ENCODE measurements around the gene AGMO.

Gene AGMO

GRCh38 chr7:15494711-15495110 is 67.1 kb downstream of the AGMO start:
- DNase-seq, result no peak

- DNase-seq, result no peak
These were observed 70.5 kb downstream of the AGMO start for GRCh38 chr7:15491361-15491760.

GRCh38 chr7:15490291-15490690 is 71.5 kb downstream of the AGMO start:
- DNase-seq, result no peak

- DNase-seq, result no peak
These were observed 72.0 kb downstream of the AGMO start for GRCh38 chr7:15489861-15490260.

GRCh38 chr7:15489383-15489782 is 72.4 kb downstream of the AGMO start:
- no peak for DNase-seq

DNA sequence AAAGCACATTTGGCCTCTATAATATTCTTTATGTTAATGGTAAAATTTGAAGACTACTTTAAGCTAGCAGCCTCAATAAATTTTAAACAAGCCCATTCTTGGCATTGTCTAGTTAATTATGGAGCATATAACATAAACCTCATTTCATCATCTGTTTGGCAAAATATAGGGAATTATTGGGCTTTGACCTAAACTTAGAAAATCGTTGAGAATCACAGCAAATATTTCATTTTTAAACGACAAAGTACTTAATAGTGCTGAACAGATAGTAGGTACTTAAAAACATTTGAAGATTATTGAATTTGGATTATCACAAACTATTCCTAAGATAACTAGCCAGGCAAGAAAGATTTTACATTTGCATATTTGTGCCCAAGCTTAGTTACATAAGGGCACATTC is 73.4 kb downstream of the AGMO start:
- no peak for DNase-seq

GRCh38 chr7:15487896-15488295 is 73.9 kb downstream of the AGMO start:
- no peak for DNase-seq

DNA sequence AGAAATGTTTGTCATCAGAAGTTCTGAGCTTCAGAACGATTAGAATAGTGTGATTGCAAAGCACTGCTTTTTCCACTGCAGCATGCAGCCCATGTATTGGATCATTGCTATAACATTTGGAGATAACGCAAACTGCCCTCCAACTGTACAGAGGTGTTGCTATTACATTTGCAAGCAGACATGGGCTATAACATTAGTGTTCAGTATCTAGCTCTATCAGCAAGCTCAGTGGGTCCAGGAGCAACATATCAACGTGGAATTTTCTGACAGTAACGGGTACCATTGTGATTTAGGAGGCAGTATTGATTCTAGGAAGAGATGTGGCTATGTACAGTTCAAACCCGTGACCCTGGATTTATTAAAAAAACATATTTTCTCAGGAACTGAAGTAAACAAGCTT is 75.8 kb downstream of the AGMO start:
- no peak for DNase-seq

- DNase-seq, result no peak
These were observed 76.4 kb downstream of the AGMO start for GRCh38 chr7:15485431-15485830.

GRCh38 chr7:15481132-15481531 is 80.7 kb downstream of the AGMO start:
- no peak for DNase-seq

GRCh38 chr7:15478401-15478800 is 83.4 kb downstream of the AGMO start:
- no peak for DNase-seq

DNA sequence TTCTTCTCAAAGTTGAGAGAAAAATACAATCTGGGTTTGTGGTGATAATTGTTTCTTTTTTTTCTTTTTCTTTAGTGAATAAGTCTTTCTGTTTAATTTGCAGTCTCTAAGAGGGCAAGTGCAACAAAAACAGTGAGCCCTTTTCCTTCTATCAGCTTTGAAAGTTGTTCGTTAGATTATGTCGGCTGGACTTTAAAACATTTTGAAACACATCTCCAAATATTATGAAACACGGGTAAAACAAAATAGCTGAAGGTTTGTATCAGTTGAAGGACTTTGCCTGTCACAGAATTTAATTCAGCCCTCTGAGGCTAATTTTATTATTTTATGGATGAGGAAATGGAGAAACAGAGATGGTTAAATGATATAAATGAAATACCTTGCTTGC is 85.3 kb downstream of the AGMO start:
- no peak for DNase-seq

GRCh38 chr7:15475808-15476530 is 85.8 kb downstream of the AGMO start:
- no peak for DNase-seq

DNA sequence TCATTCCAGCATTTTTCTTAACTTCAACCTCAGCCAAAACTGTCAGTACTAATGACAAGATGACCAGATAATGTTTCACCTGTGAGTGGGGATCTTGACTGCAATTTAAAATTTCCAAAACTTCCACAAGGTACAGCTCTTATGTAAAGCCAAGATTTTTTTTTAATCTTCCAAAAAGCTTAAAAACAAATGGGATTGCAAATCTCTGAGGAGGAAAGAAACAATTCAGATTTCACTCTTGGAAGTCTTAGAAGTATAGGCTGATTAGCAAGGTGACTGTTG is 90.2 kb downstream of the AGMO start:
- DNase-seq, result no peak

- no peak for DNase-seq
These were observed 90.8 kb downstream of the AGMO start for GRCh38 chr7:15470825-15471668.

- no peak for DNase-seq
These were observed 97.1 kb downstream of the AGMO start for GRCh38 chr7:15464667-15465121.

DNA sequence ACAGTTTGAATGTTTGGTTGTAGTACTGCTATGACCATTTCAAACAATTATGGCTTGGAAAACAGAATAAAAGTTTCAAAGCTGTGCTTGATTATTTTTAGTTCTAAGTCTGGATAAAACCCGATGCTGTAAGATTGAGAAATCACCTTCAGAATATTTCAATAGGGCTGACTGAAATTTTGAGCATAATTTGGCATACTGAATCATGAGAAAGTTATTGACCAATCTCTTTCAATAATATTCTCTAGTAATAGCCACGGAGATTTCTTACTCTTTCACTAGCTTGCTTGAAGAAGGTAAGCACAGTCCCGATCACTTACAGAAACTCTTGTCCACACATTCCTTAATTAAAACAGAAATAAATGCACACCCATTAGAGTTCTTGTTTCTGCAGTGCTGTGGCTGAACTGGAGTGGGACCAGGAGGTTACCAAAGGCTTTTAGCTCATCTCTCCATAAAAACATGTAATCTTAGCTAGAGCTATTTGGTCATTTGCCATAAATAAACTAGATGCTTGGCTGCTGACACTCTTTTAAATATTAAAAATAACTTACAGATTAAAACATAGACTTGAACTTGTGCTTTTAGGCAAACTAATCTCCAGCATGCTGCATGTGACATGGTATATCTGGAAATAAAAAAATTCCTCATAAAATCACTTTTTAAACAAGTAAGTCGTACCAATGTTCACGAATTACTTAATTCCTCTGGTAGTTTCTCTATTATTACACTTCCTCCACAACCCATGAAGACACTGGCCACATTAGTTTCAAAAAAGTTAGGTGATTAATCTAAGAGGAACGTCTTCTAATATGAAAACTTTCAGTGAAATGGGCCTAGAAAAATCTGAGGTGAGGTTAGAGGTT is 97.8 kb downstream of the AGMO start:
- no peak for DNase-seq

GRCh38 chr7:15462721-15463389 is 99.0 kb downstream of the AGMO start:
- DNase-seq, result no peak

DNA sequence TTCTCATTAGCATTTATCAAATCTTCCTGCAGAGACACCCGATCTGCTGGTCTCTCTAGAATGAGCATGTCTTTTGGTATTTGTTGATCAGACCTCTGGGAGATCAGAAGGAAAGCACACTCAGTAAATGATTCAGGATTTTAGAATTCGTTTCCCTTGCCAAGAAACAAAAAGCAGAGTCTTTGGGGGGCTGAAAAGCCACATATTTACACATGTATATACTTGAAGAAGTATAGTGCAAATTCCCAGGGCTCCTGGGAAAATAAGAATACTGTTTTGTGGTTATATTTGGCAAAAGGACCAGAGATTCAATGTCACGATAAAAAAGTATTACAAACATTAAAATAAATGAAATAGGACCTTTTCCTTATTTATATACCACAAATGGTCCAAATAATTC is 100.2 kb downstream of the AGMO start:
- DNase-seq, result no peak

DNA sequence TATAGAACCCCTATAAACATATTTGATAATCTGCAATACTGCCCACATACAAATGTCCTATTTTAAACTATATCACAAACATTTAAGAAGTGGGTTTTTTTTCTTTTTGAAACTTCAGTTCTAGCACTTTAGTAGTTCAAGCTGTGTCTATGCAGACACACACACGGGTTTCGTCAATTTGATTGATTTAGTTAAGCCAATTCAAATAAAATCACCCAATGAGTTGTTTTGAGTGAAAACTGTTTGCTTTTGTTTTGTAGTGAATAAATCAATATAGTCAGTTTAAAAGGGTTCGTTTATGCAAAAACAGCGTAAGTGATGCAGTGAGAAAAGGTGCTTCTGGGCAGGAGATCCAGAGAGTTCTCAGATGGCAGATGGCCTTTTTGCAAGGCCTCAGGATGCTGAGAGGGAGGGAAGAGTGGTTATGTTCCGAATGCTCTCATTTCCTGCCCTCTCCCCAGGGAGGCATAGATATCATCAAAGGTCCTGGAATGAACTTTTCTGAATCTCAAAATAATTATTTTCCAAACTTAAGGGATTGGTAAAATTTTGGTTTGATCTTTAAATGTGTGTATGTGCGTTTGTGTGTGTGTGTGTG is 102.7 kb downstream of the AGMO start:
- DNase-seq, result no peak

GRCh38 chr7:15457990-15458955 is 103.5 kb downstream of the AGMO start:
- no peak for DNase-seq

Data from activated CD4-positive, CD25-positive, alpha-beta regulatory T cell (primary cell).